Left colon (tissue), 2 donors: ENCODE measurements around the gene CAVIN3. TPM values are rescaled to one million over a fixed set of nuclear protein-coding genes. Genes with fewer than 3 reads are reported as not detected.

Experiments
- ATAC-seq: fragments of 200-7000 bp; cut with Tn5 transposase; one replicate; pipeline ENCODE4 v1.9.1; 2020; ENCODE audit warnings: mild to moderate bottlenecking, moderate library complexity
- DNase-seq, 2 donors: peaks; one replicate each; pipeline ENCODE4 v3.0.0-alpha.2; 2020
- intact Hi-C, 2 donors: fragments of 100-400 bp; cut with DNase I in 1 of 2; cut with micrococcal nuclease in 1 of 2; formaldehyde crosslinking; loops; one replicate each; pipeline versions ENCODE4 v1.11.2 to v1.14.0; 2022; cut with DNase I, micrococcal nuclease
- long read RNA-seq: library from polyadenylated mRNA; unstranded; transcript quantifications from one replicate; pipeline ENCODE4 v2.0.0, GENCODE V29; 2021
- total RNA-seq, 2 donors: library from RNA; stranded (reverse); fragmentation: NEBNext Ultra II Directional; extraction: Animal tissue kit (Norgen Biotek cat#: 25700); gene quantifications; one replicate each; pipeline ENCODE4 v1.2.1, GENCODE V29; 2021
- donor health status: DM: no; HTN: no; CAD: no.
- donor health status: DM: yes; HTN: yes; CAD: no.

Gene CAVIN3
- total RNA-seq = 10 to 100 TPM in 1 of 2 donors, 1 to 10 TPM in 1; 4.6 to 22.4 TPM
- long read RNA-seq, transcript CAVIN3-201 (2 exons, 1,174 nt) = major isoform, 14 of 15 reads
- long read RNA-seq, partial matches to known transcripts = 0 of 15 reads
- long read RNA-seq, other reads (novel, unspliced or antisense) = 1 of 15 reads

DNA sequence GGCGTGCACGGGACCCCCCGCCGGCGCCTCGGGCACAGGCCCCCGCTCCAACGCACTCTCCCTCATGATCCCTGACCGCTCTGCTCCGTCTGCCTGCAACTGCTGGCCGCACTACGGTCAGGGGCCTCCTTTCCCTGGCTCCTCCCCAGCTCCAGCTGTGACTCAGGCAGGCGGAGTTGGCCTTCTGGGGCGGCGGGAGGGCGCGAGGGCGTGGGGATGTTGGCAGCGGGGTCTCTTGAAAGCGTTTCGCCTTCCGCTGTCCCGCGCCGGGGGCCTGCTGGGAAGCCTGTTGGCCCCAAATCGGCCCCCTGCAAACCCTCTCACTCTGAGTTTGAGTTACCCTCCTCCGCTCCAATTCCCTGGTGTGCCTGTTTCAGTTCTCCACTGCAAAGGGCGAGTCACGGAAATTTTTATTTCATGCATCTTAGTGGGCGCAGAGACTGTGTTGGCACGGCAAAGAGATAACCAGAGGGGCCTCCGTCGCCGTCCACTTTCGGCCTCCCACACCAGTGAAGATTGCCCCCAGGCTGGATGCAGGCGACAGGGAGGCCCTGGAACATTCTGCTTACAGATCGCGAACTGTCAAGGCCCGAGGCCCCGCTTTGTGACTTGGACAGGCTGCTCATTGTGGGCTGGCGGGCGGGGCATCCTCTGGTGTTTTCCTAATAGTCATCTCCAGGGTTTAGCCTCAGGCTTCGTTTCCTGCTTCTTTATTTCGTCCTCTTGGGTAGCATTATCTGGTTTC is at the start of gene CAVIN3:
TSS of gene CAVIN3 (minus strand) at position 91 of the 745 bp plus-strand sequence. CDS start at position 66, 25 bp downstream.
- peak; percentile 67 to 78 for DNase-seq
- intact Hi-C loops = no loop called here
- peak; percentile 64 for ATAC-seq

- DNase-seq (peak; percentile 32 to 40), ATAC-seq (peak; percentile 92)
- intact Hi-C loops = no loop called here
These were observed 45.4 kb upstream of the CAVIN3 start for GRCh38 chr11:6365659-6366058.

DNA sequence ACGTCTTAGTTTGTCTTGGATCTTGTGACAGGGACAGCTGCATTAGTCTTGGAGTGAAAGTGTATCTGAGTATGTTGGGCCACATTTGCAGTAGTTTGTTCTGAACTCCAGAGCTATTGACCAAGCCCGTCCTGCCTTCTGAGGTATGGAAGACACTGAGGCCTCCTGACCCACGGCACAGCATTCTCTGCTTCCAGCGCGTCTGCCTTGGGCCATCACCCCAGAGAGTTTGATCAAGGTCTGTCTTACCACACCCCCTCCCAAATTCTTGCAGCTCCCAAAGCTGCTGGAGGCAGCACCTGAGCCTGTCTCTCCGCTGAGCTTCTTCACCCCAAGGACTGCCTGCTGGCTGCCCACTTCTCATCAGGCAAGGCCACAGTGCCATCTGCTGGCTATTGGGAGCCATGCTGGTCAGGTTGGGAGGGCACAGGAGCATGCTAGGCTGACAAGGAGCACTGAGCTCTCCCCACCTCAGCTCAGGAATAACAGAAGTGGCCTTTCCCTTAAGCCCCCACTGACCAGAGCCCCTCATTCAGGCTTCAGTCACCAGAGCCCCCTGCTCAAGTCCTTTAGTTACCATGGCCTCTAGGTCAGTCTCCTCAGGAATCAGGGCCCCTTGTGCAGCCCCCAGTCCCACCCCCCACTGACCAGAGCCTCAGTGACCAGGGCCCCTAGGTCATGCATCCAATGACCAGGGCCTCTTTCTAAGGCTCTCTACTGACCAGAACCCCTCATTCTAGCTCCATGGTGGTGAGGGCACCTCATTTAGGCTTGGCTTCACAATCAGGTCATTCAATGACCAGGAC is 42.8 kb upstream of the CAVIN3 start:
- ATAC-seq = peak; percentile 91
- DNase-seq = peak; percentile 63 to 76
- intact Hi-C loops = loop anchor here in 1 of 2 donors (5.0 kb wide), 1 partner anchor 341 kb away; no protein-coding TSS in a partner anchor

DNA sequence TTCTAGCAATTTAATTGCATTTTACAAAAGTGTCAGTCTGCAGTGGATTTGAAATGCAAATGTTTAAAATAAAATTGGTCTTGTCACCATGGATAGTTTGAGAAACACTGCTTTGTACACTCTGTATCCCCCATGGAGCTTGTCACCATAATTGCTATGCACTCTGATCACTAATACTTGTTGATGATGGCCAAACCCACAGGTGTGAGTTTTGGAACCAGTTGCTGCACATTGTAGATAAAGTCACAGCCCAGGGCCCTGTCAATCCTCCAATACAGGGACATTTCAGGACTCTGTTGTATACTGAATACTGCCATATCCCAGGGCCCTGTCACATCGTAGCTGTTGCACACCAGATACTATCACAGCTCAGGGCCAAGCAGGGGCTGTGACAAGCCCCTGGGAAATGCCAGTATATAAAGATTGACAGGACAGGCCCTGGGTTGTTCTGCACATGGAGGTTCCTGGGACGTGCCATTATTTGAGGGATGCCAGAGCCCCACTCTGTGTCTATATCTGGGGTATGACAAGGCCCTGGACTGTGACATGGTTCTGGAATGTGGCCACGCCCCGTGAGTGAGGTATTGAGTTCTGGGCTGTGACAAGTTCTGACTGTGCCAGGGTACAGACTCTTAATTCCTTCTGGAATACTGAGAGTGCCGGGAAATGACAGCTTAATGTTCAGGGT is 42.0 kb upstream of the CAVIN3 start:
- intact Hi-C loops = loop anchor here in 1 of 2 donors (5.0 kb wide), 1 partner anchor 340 kb away; no protein-coding TSS in a partner anchor
- no peak for ATAC-seq

GRCh38 chr11:6360183-6360582 is 39.9 kb upstream of the CAVIN3 start:
- intact Hi-C loops = loop anchor here in 1 of 2 donors (5.0 kb wide), 1 partner anchor 338 kb away; no protein-coding TSS in a partner anchor
- no peak for DNase-seq
- no peak for ATAC-seq

More for the DNA sequence above, 42.0 kb upstream of the CAVIN3 start:
- DNase-seq = no peak

DNA sequence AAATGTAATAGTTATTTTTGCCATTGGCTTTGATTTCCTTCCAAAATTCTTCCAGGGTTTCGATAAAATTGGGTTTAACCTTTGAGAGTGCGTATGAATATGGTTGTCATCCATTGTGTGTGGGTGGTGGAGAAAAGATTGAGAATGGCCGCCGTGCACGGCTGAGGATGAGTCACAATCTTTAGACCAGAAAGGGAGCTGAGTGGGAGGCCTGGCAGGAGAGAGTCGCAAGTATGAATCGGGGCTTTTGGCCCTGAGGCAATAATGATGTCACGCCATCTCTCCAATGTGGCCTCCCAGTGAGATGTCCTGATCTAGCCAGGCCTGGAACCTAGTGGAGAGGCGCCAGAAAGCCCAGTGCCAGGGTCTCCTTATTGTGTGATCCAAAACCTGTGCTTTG is 36.9 kb upstream of the CAVIN3 start:
- intact Hi-C loops = no loop called here
- peak; percentile 23 to 33 for DNase-seq
- no peak for ATAC-seq

GRCh38 chr11:6356503-6357055 is 36.3 kb upstream of the CAVIN3 start:
- ATAC-seq (no peak), DNase-seq (no peak)
- intact Hi-C loops = no loop called here

- DNase-seq (no peak), ATAC-seq (no peak)
- intact Hi-C loops = no loop called here
These were observed 34.6 kb upstream of the CAVIN3 start for GRCh38 chr11:6354651-6355485.

DNA sequence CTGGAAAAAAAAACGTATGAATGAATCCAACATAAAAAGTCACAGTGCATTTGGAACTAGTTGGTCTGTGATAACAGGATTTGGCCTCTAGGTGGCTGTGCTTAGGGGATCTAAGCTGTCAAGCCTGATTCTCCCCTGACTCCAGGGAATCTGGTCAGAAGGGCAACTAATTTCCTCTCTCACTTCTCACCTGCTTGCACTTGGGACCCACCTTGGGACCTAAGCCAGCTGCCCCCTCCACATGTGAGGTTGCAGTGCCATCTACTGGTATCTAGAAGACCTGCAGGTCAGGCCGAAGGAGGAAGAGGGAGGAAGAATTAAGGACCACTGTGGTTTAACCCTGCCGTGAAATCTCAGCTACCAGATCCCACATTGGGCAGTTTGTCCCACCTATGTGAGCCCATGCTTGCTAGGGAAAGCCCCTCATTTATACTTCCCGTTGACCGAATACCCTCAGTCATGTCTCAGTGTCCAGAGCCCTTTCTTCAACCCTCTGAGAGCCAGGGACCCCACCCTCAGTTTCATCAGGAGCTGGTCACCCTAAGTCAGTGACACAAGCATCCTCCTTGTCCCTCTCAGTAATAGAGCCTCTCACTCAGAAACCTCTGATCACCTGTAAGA is 33.2 kb upstream of the CAVIN3 start:
- peak; percentile 98 for ATAC-seq

DNA sequence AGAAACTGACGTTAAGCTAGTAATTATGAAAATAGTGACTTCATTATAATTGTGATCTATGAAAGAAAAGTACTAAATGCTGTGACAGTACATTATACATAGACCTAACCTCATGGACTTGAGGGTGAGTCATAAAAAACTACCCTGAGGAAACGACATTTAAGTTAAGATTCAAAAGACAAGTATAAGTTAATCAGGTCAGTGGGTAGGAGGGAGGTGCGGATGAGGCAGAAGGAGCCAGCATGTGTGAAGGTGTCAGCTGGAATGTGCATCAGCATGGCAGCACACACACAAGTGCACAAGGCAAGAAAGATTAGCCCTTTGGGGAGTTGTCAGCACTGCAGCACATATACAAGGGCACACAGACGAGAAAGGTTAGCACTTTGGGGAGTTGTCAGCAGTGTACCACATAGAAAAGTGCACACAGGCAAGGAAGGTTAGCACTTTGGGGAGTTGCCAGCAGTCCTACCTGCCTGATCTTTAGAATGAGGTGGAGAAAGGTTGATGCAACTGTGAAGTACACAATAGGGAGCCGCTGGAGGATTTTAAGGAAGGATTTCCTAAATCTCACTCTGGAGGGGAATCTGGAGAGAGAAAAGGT is 31.6 kb upstream of the CAVIN3 start:
- DNase-seq (no peak), ATAC-seq (no peak)
- intact Hi-C loops = no loop called here

More for the DNA sequence above, 33.2 kb upstream of the CAVIN3 start:
- intact Hi-C loops = no loop called here
- DNase-seq = peak; percentile 43 to 63

DNA sequence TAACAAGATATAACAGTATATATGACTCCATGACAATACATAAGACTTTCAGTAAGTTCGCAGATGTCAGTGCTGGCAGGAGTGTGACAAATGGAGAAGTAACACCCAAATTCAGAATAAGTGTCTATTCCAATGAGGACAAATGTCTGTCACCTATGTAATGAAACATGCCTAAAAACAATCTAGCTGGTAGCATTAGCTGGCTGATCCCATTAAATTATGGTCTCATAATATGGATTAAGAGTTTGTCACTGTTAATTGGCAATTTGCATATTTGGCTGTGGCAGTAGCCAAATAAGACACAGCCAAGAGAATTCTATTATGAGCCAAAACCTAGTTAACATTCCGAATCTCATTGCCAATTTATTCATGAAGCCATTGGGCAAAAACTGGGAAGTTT is 30.2 kb upstream of the CAVIN3 start:
- ATAC-seq (no peak), DNase-seq (no peak)
- intact Hi-C loops = no loop called here

- DNase-seq = no peak
- ATAC-seq = no peak
- intact Hi-C loops = no loop called here
These were observed 29.7 kb upstream of the CAVIN3 start for GRCh38 chr11:6350043-6350442.

DNA sequence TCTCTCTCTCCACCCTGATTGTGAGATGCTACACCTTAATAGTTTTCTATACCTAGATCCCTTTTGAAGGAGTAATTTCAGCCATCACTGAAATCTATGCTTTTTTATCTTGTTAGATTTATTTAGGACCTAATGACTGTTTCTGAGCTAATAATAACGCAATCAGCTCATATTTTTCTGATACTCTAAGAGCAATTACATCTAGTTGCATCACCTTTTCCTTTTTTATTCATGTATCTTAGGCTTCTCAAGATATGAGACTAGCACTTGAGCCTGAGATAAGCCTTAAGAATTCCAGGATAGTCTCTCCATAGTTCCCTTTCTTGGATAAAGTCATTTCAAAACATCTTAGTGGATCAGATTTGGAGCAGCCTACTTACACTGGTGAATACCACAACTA is 25.1 kb upstream of the CAVIN3 start:
- DNase-seq = no peak
- no peak for ATAC-seq
- intact Hi-C loops = no loop called here

DNA sequence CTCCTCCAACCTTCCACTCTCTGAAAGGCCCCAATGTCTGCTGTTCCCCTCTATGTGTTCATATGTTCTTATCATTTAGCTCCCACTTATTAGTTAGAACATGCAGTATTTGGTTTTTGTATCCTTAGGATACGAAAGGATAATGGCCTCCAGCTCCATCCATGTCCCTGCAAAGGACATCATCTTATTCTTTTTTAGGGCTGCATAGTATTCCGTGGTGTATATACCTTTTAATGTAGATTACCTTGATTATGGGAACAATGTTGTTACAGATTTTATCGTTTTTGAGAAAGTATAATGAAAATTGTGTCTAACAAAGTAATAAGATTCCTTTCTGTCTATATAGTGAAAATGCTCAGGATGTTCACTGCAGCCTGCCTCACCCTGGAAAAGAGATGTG is 16.0 kb upstream of the CAVIN3 start:
- ATAC-seq = no peak
- DNase-seq = no peak
- intact Hi-C loops = no loop called here

GRCh38 chr11:6334806-6335205 is 14.5 kb upstream of the CAVIN3 start:
- DNase-seq = no peak
- intact Hi-C loops = no loop called here
- no peak for ATAC-seq

GRCh38 chr11:6333095-6333494 is 12.8 kb upstream of the CAVIN3 start:
- intact Hi-C loops = no loop called here

GRCh38 chr11:6332066-6332465 is 11.8 kb upstream of the CAVIN3 start:
- DNase-seq (no peak), ATAC-seq (no peak)
- intact Hi-C loops = no loop called here

More at GRCh38 chr11:6333095-6333494, 12.8 kb upstream of the CAVIN3 start:
- DNase-seq (no peak), ATAC-seq (no peak)
